GM21723 (cell line): Measurements from ENCODE around the gene PGF.

Source experiments
- ATAC-seq: cut with Tn5 transposase; IDR thresholded peaks from one replicate; pipeline ENCODE4 v1.9.1; 2021; ENCODE audit warnings: mild to moderate bottlenecking, moderate library complexity; ENCODE audit not compliant: unreplicated experiment

The PGF gene

DNA sequence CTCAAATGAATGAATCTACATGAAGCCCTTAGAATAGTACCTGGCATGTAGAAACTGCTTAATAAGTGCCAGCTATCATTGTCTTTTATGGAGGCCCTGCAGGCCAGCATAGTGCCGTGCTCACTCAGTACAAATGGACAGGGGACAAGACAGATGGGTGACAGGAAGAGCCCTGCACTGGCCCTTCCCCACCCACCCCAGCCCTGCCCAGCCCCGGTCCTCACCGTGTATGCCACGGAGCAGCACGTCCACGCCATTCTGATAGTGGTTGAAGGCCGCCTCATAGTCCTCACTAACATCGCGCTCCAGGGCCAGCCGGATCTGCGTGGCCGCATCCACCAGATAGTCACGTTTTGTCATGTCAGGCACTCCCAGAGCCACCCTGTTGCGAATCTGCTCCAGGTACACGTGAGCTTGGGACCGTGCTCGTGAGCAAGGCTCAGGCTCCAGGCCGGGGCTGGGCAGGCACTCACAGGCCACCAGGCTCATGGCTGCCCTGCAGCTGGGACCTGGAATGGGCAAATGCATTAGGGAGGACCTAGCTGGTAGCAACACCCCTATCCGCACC is 34.3 kb downstream of the PGF start:
- ATAC-seq: no peak

DNA sequence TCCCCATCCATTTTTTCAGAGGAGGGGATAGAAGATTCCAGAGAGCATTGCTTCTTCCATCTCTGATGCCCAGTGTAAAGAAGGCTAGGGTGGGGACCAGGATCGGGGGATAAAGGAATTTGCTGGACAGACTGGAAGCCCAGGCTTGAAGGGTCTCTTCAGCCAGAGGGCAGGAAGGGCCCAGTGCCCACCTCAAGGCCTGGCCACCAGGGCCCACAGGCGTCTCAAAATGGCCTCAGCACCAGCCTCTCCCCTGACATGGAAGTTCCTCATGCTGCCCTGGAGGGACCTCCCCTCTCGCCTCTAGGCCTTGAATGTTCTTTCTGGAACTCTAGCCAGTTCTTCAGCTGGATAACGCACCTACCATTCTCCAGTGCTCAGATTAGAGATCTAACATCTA is 35.1 kb downstream of the PGF start:
- no peak for ATAC-seq

DNA sequence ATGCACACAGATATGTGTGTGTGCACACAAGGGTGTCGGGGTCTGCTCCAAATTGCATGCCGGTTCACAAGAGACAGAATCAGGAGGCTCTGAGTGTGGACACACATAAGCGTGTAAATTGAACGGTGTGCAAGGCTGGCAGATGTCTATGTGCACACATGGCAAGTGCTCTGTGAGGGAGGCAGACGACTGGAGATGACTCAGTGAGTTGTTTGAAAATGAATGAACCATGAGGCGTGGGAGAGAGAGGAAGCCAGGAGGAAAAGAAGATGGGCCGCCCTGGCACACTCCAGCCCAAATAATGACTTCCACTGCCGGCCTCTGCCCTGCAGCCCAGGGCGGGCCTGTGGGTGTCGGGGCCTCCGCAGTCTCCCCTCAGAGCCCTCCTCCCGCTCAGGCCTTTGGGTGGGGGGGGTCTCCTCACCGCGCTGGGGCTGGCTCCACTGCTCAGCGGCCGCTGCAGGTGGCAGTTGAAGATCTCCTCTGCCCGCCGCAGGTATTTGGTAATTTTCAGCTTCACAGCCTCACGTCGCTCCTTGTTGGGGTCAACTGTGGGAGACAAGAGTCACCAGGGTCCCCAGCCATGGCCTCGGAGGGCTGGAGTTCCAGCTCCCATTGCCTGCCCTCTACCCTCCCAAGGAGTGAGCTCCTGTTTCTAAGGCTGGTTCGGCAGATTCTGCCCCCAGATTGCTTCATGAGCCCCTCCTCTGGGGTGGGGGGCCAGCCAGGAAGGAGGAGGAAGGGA is 35.8 kb downstream of the PGF start:
- no peak for ATAC-seq

DNA sequence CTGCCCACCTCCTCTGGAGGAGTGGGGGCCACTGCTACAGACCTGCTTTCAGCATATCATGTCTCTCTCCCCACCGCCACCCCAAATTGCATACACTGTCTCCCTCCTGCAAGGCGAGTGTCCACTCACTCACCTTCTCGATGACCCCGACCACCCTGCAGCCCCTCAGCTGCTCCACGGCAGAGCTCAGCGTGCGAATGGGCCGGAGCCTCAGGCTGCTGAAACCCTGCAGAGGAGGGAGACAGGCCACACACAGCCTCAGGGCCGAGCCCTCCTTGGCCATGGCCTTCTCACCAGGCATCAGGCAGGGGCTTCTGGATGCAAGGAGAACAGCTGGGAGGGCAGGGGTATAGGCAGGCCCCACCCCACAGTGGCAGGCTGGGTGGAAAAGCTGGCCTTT is 37.0 kb downstream of the PGF start:
- no peak for ATAC-seq

- ATAC-seq: no peak
These were observed 37.7 kb downstream of the PGF start for GRCh38 chr14:74917646-74918081.

DNA sequence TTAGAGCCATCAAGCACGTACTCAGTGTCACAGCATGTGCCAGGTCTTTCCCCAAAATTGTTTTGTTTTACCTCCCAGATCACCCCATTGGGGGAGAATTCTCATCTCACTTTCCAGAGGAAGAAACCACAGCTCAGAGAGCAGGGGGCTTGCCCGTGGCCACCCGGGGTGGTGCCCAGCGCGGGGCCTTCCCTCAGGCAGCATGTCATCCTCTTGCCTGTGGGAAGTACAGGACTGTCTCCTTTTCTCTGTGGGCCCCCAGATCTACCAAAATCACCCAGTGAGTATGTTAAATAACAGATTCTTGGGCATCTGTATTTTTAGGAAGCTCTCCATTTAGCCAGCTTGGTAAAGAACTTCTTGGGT is 38.2 kb downstream of the PGF start:
- no peak for ATAC-seq

GRCh38 chr14:74915826-74916225 is 39.6 kb downstream of the PGF start:
- no peak for ATAC-seq

DNA sequence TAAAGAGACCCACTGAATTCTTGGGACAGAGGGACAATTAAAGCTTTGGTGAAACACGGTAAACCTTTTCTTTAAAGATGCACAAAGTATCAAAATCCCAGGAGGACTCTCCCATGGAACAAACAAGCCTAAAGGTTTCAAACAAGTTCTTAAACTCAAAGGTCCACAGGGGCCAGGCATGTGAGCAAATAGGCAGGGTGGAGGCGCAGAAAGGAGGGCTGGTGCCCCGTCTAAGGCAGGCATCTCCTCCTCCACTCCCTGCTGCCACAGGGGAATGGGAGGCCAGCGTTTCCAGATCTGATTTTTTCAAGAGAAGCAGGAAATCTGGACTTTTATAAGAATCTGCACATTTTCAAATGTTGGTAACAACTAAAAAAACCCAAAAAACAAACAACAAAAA is 40.0 kb downstream of the PGF start:
- ATAC-seq: no peak

DNA sequence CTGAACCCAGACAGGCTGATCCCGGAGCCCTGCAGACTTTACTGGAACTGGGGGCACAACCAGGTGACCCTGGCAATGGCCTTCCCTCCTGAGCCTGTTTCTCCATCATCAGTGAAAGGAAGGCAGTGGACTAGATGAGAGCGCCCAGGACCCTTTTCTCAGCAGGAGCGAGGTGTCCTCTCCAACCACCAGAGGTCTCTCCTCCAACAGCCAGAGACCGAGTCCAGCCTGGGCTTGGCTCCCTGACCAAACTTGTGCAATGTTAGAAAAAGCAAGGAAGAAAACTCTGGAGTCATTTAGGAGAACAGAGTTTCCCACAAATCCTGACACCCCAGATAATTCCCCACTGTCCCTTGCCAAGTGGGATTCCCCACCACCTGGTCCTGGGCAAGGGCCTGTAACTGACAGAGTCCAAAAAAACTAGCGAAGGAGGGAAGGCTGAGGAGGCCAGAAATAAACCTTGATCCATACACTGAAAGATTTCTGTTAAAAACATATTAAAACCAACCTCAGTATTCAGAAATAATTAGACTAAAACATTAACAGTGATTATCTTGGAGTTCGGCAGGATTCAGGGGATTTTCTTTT is 41.3 kb downstream of the PGF start:
- no peak for ATAC-seq

GRCh38 chr14:74913393-74913910 is 41.9 kb downstream of the PGF start:
- no peak for ATAC-seq

DNA sequence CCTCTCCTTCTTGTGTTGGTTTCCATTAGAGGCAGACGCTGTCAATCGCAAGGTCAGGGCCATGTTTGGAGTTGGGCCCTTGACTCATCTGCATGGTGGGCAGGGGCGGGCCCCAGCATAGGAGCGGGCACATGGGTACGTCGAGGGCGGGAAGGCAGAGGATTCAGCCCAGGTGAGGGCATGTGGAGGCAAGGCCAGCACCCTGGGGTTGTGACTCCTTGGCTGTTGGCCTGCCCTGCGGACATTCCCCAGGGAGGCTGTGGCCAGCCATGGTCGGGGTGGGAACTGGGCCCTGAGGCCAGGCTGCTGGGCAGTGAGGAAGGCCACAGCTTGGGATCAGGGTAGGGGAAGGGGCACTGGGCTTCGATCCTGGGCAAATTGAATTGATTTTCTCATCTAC is 42.6 kb downstream of the PGF start:
- ATAC-seq: no peak

- no peak for ATAC-seq
These were observed 43.3 kb downstream of the PGF start for GRCh38 chr14:74912111-74912510.

DNA sequence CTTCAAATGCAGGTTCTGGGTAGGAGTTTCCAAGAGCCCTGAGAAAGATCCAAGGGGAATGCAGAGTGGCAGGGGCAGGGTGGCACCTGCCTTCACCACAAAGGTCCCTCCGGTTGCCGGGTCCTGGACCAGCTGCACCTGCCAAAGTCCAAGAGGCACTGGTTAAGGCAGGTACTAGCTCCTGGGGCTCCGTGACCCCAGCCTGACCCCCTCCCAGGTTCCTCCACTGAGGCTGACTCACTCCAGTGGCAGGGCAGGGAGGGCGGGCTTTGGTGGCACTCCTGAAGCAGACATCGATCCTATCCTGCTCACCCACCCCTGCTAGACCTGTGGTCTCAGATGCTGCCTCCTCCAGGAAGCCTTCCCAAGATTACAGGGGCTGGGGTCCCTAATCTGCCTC is 43.7 kb downstream of the PGF start:
- no peak for ATAC-seq

GRCh38 chr14:74911221-74911620 is 44.2 kb downstream of the PGF start:
- no peak for ATAC-seq

- no peak for ATAC-seq
These were observed 44.8 kb downstream of the PGF start for GRCh38 chr14:74910556-74910955.

DNA sequence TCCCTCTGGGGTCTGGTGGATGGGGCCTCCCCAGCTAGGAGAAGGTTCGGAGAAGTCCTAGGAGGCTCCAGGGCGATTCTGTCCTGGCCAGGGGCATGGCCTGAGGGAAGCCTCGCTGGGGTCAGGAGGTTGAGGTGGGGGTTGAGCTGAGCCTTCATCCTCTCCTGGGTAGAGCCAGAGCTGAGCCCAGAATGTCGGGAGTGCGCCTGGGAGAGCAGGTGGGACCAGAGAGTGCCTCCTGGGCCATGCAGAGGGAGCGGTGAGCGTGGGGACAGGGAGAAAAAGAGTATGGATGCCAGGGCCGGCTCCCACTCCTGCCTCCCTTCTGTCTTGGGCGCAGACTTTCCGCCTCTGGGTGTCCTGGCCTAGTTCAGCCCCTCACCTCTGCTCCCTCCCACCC is 45.5 kb downstream of the PGF start:
- no peak for ATAC-seq

GRCh38 chr14:74909501-74909900 is 45.9 kb downstream of the PGF start:
- ATAC-seq: no peak

GRCh38 chr14:74908861-74909341 is 46.5 kb downstream of the PGF start:
- no peak for ATAC-seq

DNA sequence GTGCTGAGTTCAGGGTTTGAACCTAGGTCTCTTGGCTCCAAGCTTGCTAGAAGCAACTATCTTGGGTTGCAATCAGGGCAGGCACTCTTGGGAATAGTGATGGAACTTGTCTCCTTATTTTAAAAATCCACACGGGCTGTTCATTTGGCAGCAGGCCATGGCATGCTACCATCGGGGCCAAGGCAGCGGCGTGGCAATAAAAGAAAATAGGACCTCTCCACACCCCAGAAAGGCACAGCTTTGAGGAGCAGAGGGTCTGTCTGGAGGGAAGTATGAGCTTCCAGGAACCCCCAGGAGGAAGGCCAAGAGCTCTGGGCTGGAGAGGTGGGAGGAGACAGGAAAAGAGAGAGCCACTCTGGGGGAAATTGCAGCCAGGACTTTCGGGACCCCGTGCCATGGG is 47.7 kb downstream of the PGF start:
- no peak for ATAC-seq

GRCh38 chr14:74906925-74907521 is 48.4 kb downstream of the PGF start:
- no peak for ATAC-seq

- no peak for ATAC-seq
These were observed 49.7 kb downstream of the PGF start for GRCh38 chr14:74905595-74906142.
